T follicular helper cell (primary cell): ENCODE measurements around the gene TAF3.
"Not testable (repeated sequence)": the region's sequence is repeated elsewhere in the genome, so short reads cannot be mapped to it uniquely, and the experiment has no call there.

Experiments
- DNase-seq: peaks from one replicate; pipeline ENCODE4 v3.0.0-alpha.2; 2020; ENCODE audit warnings: low read depth

TAF3 gene

GRCh38 chr10:7811743-7812142, 6.6 kb upstream of the TAF3 start:
- DNase-seq: not testable (repeated sequence)

GRCh38 chr10:7813481-7813880, 4.8 kb upstream of the TAF3 start:
- DNase-seq: no peak

GRCh38 chr10:7817576-7817975, 729 bp upstream of the TAF3 start:
- no peak for DNase-seq

DNA sequence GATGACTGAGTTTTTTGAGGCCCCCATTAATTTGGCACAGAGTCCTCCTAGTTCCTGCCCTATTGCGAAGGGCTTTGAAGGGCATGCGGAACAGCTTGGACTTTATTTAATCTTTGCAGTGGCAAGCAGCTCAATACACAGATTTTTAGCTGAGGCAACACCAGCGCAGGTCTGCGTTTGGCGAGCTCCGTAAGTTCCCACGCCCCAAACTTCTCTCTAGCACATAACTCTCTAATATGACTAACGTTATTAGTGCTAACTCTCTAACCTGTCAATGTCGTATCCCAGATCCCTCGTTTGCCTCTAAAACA, 366 bp upstream of the TAF3 start:
- DNase-seq: no peak

DNA sequence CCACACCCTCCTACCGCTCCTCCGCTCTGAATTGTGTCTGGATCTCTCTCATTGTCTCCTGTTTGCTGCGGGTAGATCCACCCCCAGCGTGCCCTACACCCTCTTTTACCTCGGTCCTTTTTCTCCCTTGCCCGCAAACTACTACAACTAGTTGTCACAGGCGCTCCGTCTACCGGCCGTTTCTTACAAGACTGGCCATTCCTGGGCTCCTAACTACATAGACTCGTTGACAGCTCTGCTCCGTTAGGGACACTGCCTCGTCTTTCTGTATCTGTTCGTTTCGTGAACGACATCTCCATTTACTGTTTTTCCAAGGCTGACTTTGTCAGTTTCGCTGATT, 786 bp downstream of the TAF3 start:
- no peak for DNase-seq

GRCh38 chr10:7824251-7824650, 5.9 kb downstream of the TAF3 start:
- no peak for DNase-seq

DNA sequence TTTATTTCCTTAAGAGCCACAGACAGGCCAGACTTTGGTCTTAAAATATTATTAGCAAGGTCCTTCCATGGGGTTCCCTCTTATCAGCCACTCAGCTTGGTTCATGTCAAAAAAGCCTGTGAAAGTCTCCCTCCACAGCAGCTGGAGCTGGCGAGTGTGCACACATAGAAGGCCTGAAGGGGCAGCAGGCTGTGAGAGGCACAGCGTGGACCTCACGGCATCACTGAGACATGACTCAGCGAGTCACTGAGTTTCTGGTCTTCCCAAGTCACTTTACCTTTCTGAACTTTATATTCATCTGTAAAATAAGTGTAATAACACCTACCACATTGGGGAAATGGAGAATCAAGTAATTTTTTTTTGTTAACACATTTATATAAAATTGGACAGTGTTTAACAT, 8.7 kb downstream of the TAF3 start:
- no peak for DNase-seq

DNA sequence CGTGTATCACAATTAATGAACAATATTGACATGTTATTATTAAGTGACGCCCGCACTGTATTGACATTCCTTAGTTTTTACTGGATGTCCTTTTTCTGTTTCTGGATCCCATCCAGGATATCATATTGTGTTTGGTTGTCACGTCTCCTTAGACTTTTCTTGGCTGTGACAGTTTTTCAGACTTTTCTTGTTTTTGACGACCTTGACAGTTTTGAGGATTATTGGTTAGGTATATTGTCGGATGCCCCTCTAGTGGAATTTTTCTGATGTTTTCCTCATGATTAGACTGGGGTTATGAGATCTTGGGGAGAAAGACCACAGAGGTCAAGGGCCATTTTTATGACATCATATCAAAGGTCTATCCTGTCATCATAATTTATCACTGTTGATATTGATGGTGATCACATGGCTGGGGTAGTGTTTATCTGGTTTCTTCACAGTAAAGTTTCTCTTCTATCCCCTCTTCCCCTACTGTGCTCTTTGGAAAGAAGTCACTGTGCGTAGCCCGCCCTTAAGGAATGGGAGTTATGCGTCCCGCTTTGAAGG, 11.1 kb downstream of the TAF3 start:
- no peak for DNase-seq

DNA sequence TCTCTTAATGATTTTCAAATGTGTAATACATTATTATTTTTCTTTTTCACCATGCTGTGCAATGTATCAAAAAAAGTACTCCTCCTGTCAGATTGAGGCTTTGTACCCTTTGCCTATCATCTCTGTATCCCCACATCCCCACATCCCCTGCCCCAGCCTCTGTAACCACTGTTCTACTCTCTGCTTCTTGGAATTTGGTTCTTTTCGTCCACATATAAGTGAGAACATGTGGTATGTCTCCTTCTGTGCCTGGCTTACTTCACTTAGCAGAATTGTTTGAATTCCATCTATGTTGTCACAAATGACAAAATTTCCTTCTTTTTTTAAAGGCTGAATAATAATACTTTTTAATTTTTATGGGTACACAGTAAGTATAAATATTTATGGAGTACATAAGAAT, 13.8 kb downstream of the TAF3 start:
- no peak for DNase-seq

DNA sequence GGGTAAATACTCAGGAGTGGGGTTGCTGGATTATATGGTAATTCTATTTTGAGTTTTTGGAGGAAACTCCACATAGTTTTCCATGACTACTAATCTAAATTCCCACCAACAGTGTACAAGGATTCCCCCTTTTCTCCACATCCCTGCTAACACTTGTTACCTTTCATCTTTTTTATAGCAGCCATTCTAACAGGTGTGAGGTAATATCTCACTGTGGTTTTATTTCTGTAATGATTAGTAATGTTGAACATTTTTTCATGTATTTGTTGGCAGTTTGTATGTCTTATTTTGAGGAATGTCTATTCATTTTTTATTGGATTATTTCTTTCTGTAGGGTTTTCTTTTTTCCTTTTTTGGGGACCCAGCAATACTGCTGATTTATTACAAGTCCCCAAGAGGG, 14.9 kb downstream of the TAF3 start:
- no peak for DNase-seq

DNA sequence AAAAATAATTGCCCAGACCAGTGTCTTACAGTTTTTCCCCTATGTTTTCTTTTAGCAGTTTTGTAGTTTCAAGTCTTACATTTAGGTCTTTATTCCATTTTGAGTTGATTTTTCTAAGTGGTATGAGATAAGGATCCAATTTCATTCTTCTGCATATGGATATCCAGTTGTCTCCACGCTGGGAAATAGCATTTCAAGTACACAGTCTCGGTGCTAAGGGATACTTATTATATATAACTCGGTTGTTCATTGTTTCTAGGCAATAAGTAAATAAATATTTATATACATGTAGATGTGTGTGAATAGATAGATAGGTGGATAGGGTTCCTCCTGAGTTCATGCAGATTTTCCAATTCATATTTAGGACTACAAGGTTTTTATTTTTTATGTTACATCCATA, 16.0 kb downstream of the TAF3 start:
- DNase-seq: no peak

DNA sequence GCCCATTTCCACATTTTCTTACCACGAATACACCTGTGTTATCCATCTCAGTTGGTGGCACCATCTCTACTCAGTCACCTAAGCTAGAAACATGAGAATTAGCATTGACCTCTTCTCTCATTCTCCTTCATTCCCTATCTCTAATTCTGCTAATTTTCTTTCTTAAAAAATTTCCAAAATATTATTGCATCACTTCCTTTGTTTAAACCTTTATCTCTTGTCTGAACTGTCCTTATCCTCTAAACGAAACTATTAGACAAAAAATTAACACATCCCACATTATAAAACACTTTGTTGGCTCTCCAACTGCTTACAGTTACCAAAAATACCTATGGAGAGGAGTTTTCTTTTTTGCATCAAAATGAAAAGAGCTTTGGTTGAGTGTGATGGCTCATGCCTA, 18.3 kb downstream of the TAF3 start:
- DNase-seq: no peak

GRCh38 chr10:7846591-7846990, 28.3 kb downstream of the TAF3 start:
- no peak for DNase-seq

DNA sequence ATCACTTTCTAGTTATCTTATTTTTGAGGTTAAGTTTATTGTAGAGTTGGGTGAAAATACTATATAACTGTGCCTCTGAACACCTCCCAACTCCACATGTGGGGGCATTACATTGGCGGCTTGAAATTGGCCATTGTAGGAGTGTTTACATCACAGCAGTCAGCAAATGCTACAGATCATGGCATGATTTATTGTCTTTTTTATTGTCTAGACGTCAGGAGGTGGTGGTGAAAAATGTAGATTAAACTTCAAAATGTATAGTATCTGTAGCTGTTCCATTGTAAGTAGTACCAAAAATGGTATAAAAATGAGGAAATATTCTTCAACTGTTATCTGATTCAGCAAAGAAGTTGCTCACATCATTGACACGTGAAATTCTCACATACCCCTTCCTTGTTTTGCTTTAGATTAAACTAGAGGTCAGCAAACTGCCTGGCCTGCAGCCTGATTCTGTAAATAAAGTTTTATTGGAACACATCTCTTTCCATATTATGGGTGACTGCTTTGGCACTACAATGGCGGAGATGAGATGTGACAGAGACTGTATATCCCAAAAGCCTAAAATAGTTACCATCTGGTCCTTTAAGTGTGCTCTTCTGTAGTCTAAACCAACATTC, 35.0 kb downstream of the TAF3 start:
- no peak for DNase-seq

- no peak for DNase-seq
These were observed 35.6 kb downstream of the TAF3 start for GRCh38 chr10:7853890-7854289.

DNA sequence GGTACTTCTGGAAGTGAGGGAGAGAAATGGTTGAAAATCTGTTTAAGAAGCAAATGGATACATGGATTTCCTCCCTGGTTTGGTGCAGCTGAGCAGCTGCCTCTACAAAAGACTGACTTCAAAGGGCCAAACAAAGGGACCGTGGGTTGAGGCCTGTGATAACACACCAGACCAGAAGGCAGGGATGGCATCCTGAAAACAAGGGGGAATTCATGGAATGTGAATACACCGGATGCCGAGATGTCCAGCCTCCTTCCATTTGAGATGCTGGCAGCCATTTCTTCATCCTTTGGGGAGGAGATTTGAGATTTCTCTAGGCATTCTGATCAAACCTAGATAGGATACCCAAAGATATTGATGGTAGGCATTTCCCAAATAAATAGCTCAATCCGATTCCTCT, 36.9 kb downstream of the TAF3 start:
- no peak for DNase-seq

DNA sequence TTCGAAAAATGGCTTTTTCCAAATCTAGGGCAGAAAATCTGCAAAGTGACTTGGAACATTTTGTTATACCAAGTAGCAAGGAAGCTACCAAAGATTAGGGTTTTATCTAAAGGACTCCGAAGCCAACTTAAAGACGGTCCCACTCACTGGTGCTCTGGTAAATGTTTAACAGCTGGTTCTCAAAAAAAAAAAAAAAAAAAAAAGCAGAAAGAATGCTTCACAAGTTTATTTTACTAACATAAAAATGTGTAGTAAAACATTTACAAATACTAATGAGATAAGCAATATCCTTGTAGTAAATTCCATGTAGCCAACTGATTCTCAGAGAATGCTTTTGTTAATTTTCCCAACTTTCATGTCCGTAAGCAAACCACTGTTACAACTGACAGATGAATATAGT, 38.4 kb downstream of the TAF3 start:
- no peak for DNase-seq

DNA sequence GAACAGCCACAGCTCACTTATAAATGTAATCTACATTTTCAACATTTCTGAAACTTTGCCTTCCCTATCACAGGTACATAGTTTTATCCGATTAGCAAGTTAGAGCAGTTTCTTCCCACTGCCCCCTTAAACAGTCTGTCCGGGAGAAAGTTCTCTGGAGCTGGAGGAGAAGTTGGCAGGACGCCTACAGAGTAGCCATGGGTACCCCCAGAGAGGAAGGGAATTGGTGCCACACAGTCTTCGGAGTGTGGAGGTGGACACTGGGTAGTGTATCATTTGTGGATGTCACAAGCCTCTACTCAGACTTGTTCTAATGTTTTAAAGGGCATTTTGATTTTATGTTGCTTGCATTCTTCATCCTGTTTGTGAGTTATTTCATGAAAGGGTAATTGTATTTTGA, 39.0 kb downstream of the TAF3 start:
- DNase-seq: no peak

DNA sequence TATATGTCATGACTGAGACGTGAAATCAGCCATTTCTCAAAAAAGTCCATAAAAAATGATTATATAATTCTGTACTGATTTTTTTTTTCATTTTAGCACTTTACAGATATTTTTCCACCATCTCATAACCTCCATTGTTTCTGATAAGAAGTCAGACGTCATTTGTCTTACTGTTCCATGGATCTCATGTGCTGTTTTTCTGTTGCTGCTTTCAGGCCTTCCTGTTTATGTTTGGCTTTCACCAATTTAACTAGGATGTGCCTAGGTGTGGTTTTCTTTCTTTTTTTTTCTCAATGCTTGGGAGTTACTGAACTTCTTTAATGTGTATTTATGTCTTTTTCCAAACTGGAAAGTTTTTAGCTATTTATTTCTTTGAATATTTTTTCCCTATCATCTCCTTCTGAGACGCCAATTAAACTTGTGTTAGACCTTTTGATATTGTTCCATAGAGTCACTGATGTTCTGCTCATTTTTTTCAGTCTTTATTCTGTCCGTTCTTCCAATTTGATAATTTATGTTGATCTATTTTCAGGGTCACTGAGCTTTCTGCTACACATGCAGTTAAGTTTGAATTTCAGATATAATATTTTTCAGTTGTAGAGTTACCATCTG, 43.3 kb downstream of the TAF3 start:
- no peak for DNase-seq

DNA sequence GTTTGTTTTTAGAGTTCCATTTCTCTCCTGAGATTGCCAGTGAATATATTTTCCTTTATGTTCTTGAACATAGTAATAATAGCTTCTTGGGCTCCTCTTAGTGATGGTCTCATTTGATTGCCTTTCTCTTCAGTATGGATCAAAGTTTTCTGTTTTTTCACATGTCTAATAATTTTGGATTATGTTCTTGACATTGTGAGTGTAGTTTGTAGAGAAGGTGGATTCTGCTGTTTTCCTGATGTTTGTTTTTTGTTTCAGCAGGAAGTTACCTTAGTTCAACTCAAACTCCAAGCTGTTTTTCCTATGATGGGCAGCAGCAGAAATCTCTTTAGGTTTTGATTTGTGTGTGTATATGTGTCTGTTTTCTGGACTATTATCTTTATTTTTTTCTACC, 43.8 kb downstream of the TAF3 start:
- no peak for DNase-seq

GRCh38 chr10:7866176-7866575, 47.9 kb downstream of the TAF3 start:
- DNase-seq: no peak

- DNase-seq: no peak
These were observed 53.7 kb downstream of the TAF3 start for GRCh38 chr10:7872041-7872442.

DNA sequence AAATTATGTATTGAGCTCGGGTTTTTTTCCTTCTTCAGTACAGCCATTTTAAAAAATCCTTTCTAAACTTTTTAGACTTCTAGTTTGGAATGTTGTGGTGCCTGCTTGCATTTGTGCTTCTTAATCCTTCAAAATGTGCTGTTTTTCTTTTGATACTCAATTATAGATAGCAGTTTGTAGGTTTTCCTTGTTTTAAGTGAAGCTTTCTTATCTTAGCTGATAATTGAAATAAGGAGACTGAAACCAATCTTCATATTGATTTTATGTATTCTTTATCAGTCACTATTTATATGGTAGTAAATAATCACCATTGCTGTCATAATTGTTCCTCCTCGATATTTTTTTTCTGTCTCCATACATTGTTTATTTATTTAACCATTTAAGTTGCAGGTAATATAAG, 56.6 kb downstream of the TAF3 start:
- no peak for DNase-seq

- no peak for DNase-seq
These were observed 58.3 kb downstream of the TAF3 start for GRCh38 chr10:7876541-7877127.
